Glutamatergic neuron (in vitro differentiated cells): Measurements from ENCODE around the gene KRTAP10-8. TPM values are rescaled to one million over a fixed set of nuclear protein-coding genes. Genes with fewer than 3 reads are reported as not detected.
"Not testable (repeated sequence)": the region's sequence is repeated elsewhere in the genome, so short reads cannot be mapped to it uniquely, and the experiment has no call there.

Experiments used
- DNase-seq: peaks from one replicate; pipeline ENCODE4 v3.0.0; 2022
- H3K27ac Mint-ChIP-seq: one replicate; pipeline ENCODE4 v1.8.0; 2020; ENCODE audit warnings: mild to moderate bottlenecking, mixed read lengths, inconsistent platforms; ENCODE audit not compliant: unreplicated experiment
- H3K27me3 Mint-ChIP-seq: one replicate; pipeline ENCODE4 v1.8.0; 2020; ENCODE audit warnings: mild to moderate bottlenecking, moderate library complexity, mixed read lengths, inconsistent platforms; ENCODE audit not compliant: unreplicated experiment
- H3K36me3 Mint-ChIP-seq: one replicate; pipeline ENCODE4 v1.8.0; 2020; ENCODE audit warnings: mild to moderate bottlenecking, mixed read lengths, inconsistent platforms; ENCODE audit not compliant: unreplicated experiment
- H3K4me1 Mint-ChIP-seq: one replicate; pipeline ENCODE4 v1.8.0; 2020; ENCODE audit warnings: mild to moderate bottlenecking, low read depth, mixed read lengths, inconsistent platforms; ENCODE audit not compliant: unreplicated experiment
- H3K4me3 Mint-ChIP-seq: one replicate; pipeline ENCODE4 v1.8.0; 2020; ENCODE audit warnings: mild to moderate bottlenecking, mixed read lengths, inconsistent platforms; ENCODE audit not compliant: unreplicated experiment
- H3K9me3 Mint-ChIP-seq: one replicate; pipeline ENCODE4 v1.8.0; 2020; ENCODE audit warnings: mild to moderate bottlenecking, moderate library complexity, mixed read lengths, inconsistent platforms; ENCODE audit not compliant: unreplicated experiment
- CTCF ChIP-seq: fragments of 200-600 bp; sonication (generic); IDR thresholded peaks from one replicate; pipeline ENCODE4 v1.5.0; 2021; ENCODE audit not compliant: partially characterized antibody, unreplicated experiment
- total RNA-seq: library from RNA; stranded (reverse); fragmentation: NEBNext Ultra II Directional; extraction: Animal tissue kit (Norgen Biotek cat#: 25700); gene quantifications from one replicate; pipeline ENCODE4 v1.2.1, GENCODE V29; 2021; ENCODE audit not compliant: unreplicated experiment

KRTAP10-8 gene
- total RNA-seq, 1 donor from 2014 or later = not detected

GRCh38 chr21:44606495-44606894, 5.4 kb upstream of the KRTAP10-8 start:
- peaks cover 2% of the 10 kb centered on the region for H3K27me3 Mint-ChIP-seq
- DNase-seq = no peak
- H3K36me3 Mint-ChIP-seq = peaks cover 30% of the 10 kb centered on the region
- no peaks in the 10 kb centered on the region for H3K4me1 Mint-ChIP-seq
- H3K27ac Mint-ChIP-seq = no peak overlapping the region
- no peak for TF ChIP-seq CTCF
- H3K9me3 Mint-ChIP-seq = peaks cover 4% of the 10 kb centered on the region
- H3K4me3 Mint-ChIP-seq = no peak overlapping the region

- Mint-ChIP-seq H3K4me3 (no peak overlapping the region), H3K4me1 (no peaks in the 10 kb centered on the region), H3K27ac (no peak overlapping the region), H3K27me3 (no peaks in the 10 kb centered on the region), H3K36me3 (peaks cover 37% of the 10 kb centered on the region), H3K9me3 (peaks cover 12% of the 10 kb centered on the region)
- no peak for DNase-seq
- no peak for TF ChIP-seq CTCF
These were observed 2.7 kb upstream of the KRTAP10-8 start for GRCh38 chr21:44609193-44609592.

GRCh38 chr21:44610157-44610843, 1.6 kb upstream of the KRTAP10-8 start:
- not testable (repeated sequence) for H3K27me3 Mint-ChIP-seq, H3K27ac Mint-ChIP-seq, H3K4me3 Mint-ChIP-seq, H3K4me1 Mint-ChIP-seq, DNase-seq
- peaks cover 12% of the 10 kb centered on the region for H3K9me3 Mint-ChIP-seq
- peaks cover 37% of the 10 kb centered on the region for H3K36me3 Mint-ChIP-seq

GRCh38 chr21:44611551-44611950, 328 bp upstream of the KRTAP10-8 start:
- Mint-ChIP-seq H3K27ac (no peak overlapping the region), H3K9me3 (peaks cover 12% of the 10 kb centered on the region), H3K4me1 (peaks cover 8% of the 10 kb centered on the region), H3K4me3 (no peak overlapping the region), H3K27me3 (peaks cover 5% of the 10 kb centered on the region), H3K36me3 (peaks cover 37% of the 10 kb centered on the region)
- no peak for DNase-seq
- TF ChIP-seq CTCF = no peak

- no peak for TF ChIP-seq CTCF
- Mint-ChIP-seq H3K9me3 (peaks cover 18% of the 10 kb centered on the region), H3K27me3 (peaks cover 9% of the 10 kb centered on the region), H3K4me3 (no peak overlapping the region), H3K36me3 (peaks cover 31% of the 10 kb centered on the region), H3K4me1 (peaks cover 10% of the 10 kb centered on the region), H3K27ac (no peak overlapping the region)
- no peak for DNase-seq
These were observed 870 bp downstream of the KRTAP10-8 start for GRCh38 chr21:44612669-44613229.
